AG08395 (cell line): ENCODE measurements around the gene OVAAL.
"Not testable (repeated sequence)": the region's sequence is repeated elsewhere in the genome, so short reads cannot be mapped to it uniquely, and the experiment has no call there.

ENCODE experiments used
- DNase-seq: peaks from one replicate; pipeline ENCODE4 v3.0.0; 2012; ENCODE audit warnings: mixed read lengths, low spot score

The OVAAL gene

GRCh38 chr1:180540697-180541594, 17.8 kb upstream of the OVAAL start:
- DNase-seq, result peak; percentile 77

GRCh38 chr1:180542113-180542837, 16.5 kb upstream of the OVAAL start:
- peak; percentile 36 for DNase-seq

GRCh38 chr1:180542838-180543145, 16.0 kb upstream of the OVAAL start:
- DNase-seq, result peak; percentile 52

- DNase-seq, result no peak
These were observed 14.7 kb upstream of the OVAAL start for GRCh38 chr1:180544050-180544449.

- DNase-seq, result no peak
These were observed 12.8 kb upstream of the OVAAL start for GRCh38 chr1:180545991-180546390.

- no peak for DNase-seq
These were observed 10.0 kb upstream of the OVAAL start for GRCh38 chr1:180548686-180549317.

- DNase-seq, result not testable (repeated sequence)
These were observed 9.0 kb upstream of the OVAAL start for GRCh38 chr1:180549770-180550169.

- DNase-seq, result no peak
These were observed 8.5 kb upstream of the OVAAL start for GRCh38 chr1:180550241-180550640.

- no peak for DNase-seq
These were observed 6.8 kb upstream of the OVAAL start for GRCh38 chr1:180551997-180552396.

GRCh38 chr1:180553046-180553445, 5.7 kb upstream of the OVAAL start:
- DNase-seq, result not testable (repeated sequence)

- DNase-seq, result no peak
These were observed 3.4 kb upstream of the OVAAL start for GRCh38 chr1:180555411-180555810.

GRCh38 chr1:180560200-180560867, 1.6 kb downstream of the OVAAL start:
- no peak for DNase-seq

- peak; percentile 48 for DNase-seq
These were observed 2.3 kb downstream of the OVAAL start for GRCh38 chr1:180560868-180561600.

GRCh38 chr1:180562640-180563025, 3.9 kb downstream of the OVAAL start:
- DNase-seq, result no peak

- peak; percentile 85 for DNase-seq
These were observed 4.5 kb downstream of the OVAAL start for GRCh38 chr1:180563026-180563827.

GRCh38 chr1:180565121-180565871, 6.5 kb downstream of the OVAAL start:
- no peak for DNase-seq

GRCh38 chr1:180566026-180566425, 7.3 kb downstream of the OVAAL start:
- no peak for DNase-seq

GRCh38 chr1:180566495-180566894, 7.7 kb downstream of the OVAAL start:
- DNase-seq, result no peak

- DNase-seq, result no peak
These were observed 8.9 kb downstream of the OVAAL start for GRCh38 chr1:180567654-180568053.

GRCh38 chr1:180568184-180568583, 9.4 kb downstream of the OVAAL start:
- no peak for DNase-seq
